Measurements from ENCODE around the gene SOAT2.

- TF ChIP-seq CTCF (IDR thresholded peaks at IDR 0.05), result no peak
- TF ChIP-seq POLR2AphosphoS5 (IDR thresholded peaks at IDR 0.05; ENCODE audit: low read depth, low read length), result no peak
Observed at GRCh38 chr12:53115112-53115890, 12.0 kb downstream of the SOAT2 start.

Data from Panc1 (cell line).